H9 (cell line): Measurements from ENCODE around the gene KLHL10. TPM values are rescaled to one million over a fixed set of nuclear protein-coding genes. Genes with fewer than 3 reads are reported as not detected.

Experiments used
- DNase-seq: peaks from one replicate; pipeline ENCODE4 v3.0.0-alpha.2; 2017
- H2AFZ ChIP-seq: one replicate; pipeline ENCODE4 v1.6.1; 2013; ENCODE audit warnings: mild to moderate bottlenecking, low read length, control low read depth, moderate library complexity
- H2AK5ac ChIP-seq: 2 replicates; pipeline ENCODE4 v1.6.1; 2013; ENCODE audit warnings: low read length, control low read depth, mixed read lengths; ENCODE audit not compliant: insufficient read length
- H2BK120ac ChIP-seq: one replicate; pipeline ENCODE4 v1.6.1; 2013; ENCODE audit warnings: low read depth, mild to moderate bottlenecking, low read length, control low read depth, inconsistent platforms; ENCODE audit not compliant: poor library complexity, severe bottlenecking
- H2BK12ac ChIP-seq: 2 replicates; pipeline ENCODE4 v1.6.1; 2013; ENCODE audit warnings: low read length, control low read depth, mixed read lengths, low read depth; ENCODE audit not compliant: insufficient read length
- H2BK15ac ChIP-seq: 2 replicates; pipeline ENCODE4 v1.6.1; 2013; ENCODE audit warnings: low read depth, low read length, control low read depth
- H2BK20ac ChIP-seq: one replicate; pipeline ENCODE4 v1.6.1; 2013; ENCODE audit warnings: low read depth, mild to moderate bottlenecking, low read length, control low read depth, inconsistent platforms; ENCODE audit not compliant: poor library complexity, severe bottlenecking
- H2BK5ac ChIP-seq: 2 replicates; pipeline ENCODE4 v1.6.1; 2013; ENCODE audit warnings: low read length, control low read depth, mixed read lengths; ENCODE audit not compliant: insufficient read length
- H3K14ac ChIP-seq: 2 replicates; pipeline ENCODE4 v1.6.1; 2013; ENCODE audit warnings: low read length, control low read depth; ENCODE audit not compliant: insufficient read depth
- H3K18ac ChIP-seq: 2 replicates; pipeline ENCODE4 v1.6.1; 2013; ENCODE audit warnings: low read depth, mild to moderate bottlenecking, mixed read lengths, low read length, control low read depth; ENCODE audit not compliant: insufficient read length
- H3K23ac ChIP-seq: 2 replicates; pipeline ENCODE4 v1.6.1; 2013; ENCODE audit warnings: low read length, control low read depth, mixed read lengths, low read depth; ENCODE audit not compliant: insufficient read length
- H3K23me2 ChIP-seq: 2 replicates; pipeline ENCODE4 v1.6.1; 2013; ENCODE audit warnings: low read depth, mild to moderate bottlenecking, mixed read lengths, low read length, control low read depth; ENCODE audit not compliant: insufficient read length, poor library complexity, severe bottlenecking
- H3K27ac ChIP-seq: 2 replicates; pipeline ENCODE4 v1.5.1; 2013; ENCODE audit warnings: low read length, control low read depth, mixed read lengths, low read depth; ENCODE audit not compliant: insufficient read length
- H3K27me3 ChIP-seq: 2 replicates; pipeline ENCODE4 v1.6.1; 2013; ENCODE audit warnings: low read length, control low read depth, inconsistent platforms; ENCODE audit not compliant: insufficient read depth
- H3K4ac ChIP-seq: 2 replicates; pipeline ENCODE4 v1.6.1; 2013; ENCODE audit warnings: low read depth, mild to moderate bottlenecking, control low read depth, inconsistent platforms, low read length, moderate library complexity
- H3K4me1 ChIP-seq: 2 replicates; pipeline ENCODE4 v1.6.1; 2013; ENCODE audit warnings: low read length, control low read depth, inconsistent platforms; ENCODE audit not compliant: insufficient read depth
- H3K4me2 ChIP-seq: 2 replicates; pipeline ENCODE4 v1.6.1; 2013; ENCODE audit warnings: low read length, control low read depth, mixed read lengths; ENCODE audit not compliant: insufficient read length, insufficient read depth
- H3K56ac ChIP-seq: 2 replicates; pipeline ENCODE4 v1.6.1; 2013; ENCODE audit warnings: low read depth, mild to moderate bottlenecking, mixed read lengths, low read length, control low read depth; ENCODE audit not compliant: insufficient read length
- H3K79me1 ChIP-seq: 2 replicates; pipeline ENCODE4 v1.6.1; 2013; ENCODE audit warnings: low read depth, mild to moderate bottlenecking, moderate library complexity, low read length, control low read depth, inconsistent platforms; ENCODE audit not compliant: insufficient read depth, poor library complexity, severe bottlenecking
- H3K79me2 ChIP-seq: 2 replicates; pipeline ENCODE4 v1.6.1; 2013; ENCODE audit warnings: low read length, control low read depth, inconsistent platforms; ENCODE audit not compliant: insufficient read depth
- H3K9ac ChIP-seq: 2 replicates; pipeline ENCODE4 v1.6.1; 2013; ENCODE audit warnings: low read length, control low read depth, mixed read lengths; ENCODE audit not compliant: insufficient read length; ENCODE audit errors: extremely low read depth
- H3K9me3 ChIP-seq: one replicate; pipeline ENCODE4 v1.6.1; 2013; ENCODE audit warnings: low read depth, low read length, inconsistent platforms; ENCODE audit not compliant: control insufficient read depth
- H3T11ph ChIP-seq: one replicate; pipeline ENCODE4 v1.6.1; 2013; ENCODE audit warnings: mild to moderate bottlenecking, low read length, control low read depth, inconsistent platforms
- H4K20me1 ChIP-seq: one replicate; pipeline ENCODE4 v1.6.1; 2013; ENCODE audit not compliant: control insufficient read depth, insufficient read length, insufficient read depth
- H4K5ac ChIP-seq: 2 replicates; pipeline ENCODE4 v1.6.1; 2013; ENCODE audit warnings: low read depth, mild to moderate bottlenecking, mixed read lengths, low read length, control low read depth; ENCODE audit not compliant: insufficient read length
- H4K8ac ChIP-seq: replicated peaks from 2 replicates; pipeline ENCODE4 v1.6.1; 2013; ENCODE audit warnings: low read length, control low read depth, mixed read lengths, low read depth; ENCODE audit not compliant: insufficient read length
- H4K91ac ChIP-seq: 2 replicates; pipeline ENCODE4 v1.6.1; 2013; ENCODE audit warnings: low read depth, mild to moderate bottlenecking, moderate library complexity, mixed read lengths, low read length, control low read depth; ENCODE audit not compliant: insufficient read length
- H3K27ac Mint-ChIP-seq, 3 experiments: 2 replicates in 2 of 3; 3 replicates in 1 of 3; pipeline ENCODE4 v1.8.0; 2020 to 2021; ENCODE audit warnings: mixed read lengths in 3 of 3, mild to moderate bottlenecking in 1 of 3, moderate library complexity in 1 of 3
- H3K27me3 Mint-ChIP-seq: 2 replicates; pipeline ENCODE4 v1.8.0; 2021; ENCODE audit warnings: low read depth, mild to moderate bottlenecking, moderate library complexity, mixed read lengths
- H3K36me3 Mint-ChIP-seq, 3 experiments: 2 replicates in 2 of 3; 3 replicates in 1 of 3; pipeline ENCODE4 v1.8.0; 2020 to 2021; ENCODE audit warnings: low read depth in 3 of 3, mixed read lengths in 3 of 3; ENCODE audit not compliant: insufficient read depth in 1 of 3
- H3K4me1 Mint-ChIP-seq, 2 experiments: 2 replicates each; pipeline ENCODE4 v1.8.0; 2020; ENCODE audit warnings: mixed read lengths in 2 of 2
- H3K4me3 Mint-ChIP-seq, 2 experiments: 2 replicates in 1 of 2; 3 replicates in 1 of 2; pipeline ENCODE4 v1.8.0; 2020 to 2021; ENCODE audit warnings: mild to moderate bottlenecking in 2 of 2, mixed read lengths in 2 of 2, moderate library complexity in 1 of 2
- H3K9me3 Mint-ChIP-seq, 2 experiments: 2 replicates in 1 of 2; 3 replicates in 1 of 2; pipeline ENCODE4 v1.8.0; 2020; ENCODE audit warnings: mild to moderate bottlenecking in 2 of 2, mixed read lengths in 2 of 2, moderate library complexity in 1 of 2
- WGBS: extraction: QIAGEN DNeasy Blood & Tissue Kit; methylation state at CpG from one replicate; pipeline ENCODE4 v1.1.7; 2013; ENCODE audit warnings: missing lambda C conversion rate, low lambda C conversion rate, mixed read lengths; ENCODE audit not compliant: insufficient read length; ENCODE audit errors: extremely low coverage; 5-methylcytosine and 5-hydroxymethylcytosine counted together
- total RNA-seq: library from RNA; stranded (reverse); gene quantifications from 2 replicates; pipeline ENCODE4 v1.2.1, GENCODE V29; 2021
- TF ChIP-seq, protein P1 (sequence below): fragments of 200-600 bp; sonication (generic); conservative IDR thresholded peaks from 3 replicates; pipeline ENCODE4 v1.8.0; 2021; ENCODE audit warnings: antibody characterized with exemption, mild to moderate bottlenecking

The KLHL10 gene
- total RNA-seq, 1 experiment from 2014 or later, result 0.46 TPM

- Histone ChIP-seq H3K4me2 (no peak overlapping the region), H3K56ac (no peak overlapping the region), H4K8ac (no peak overlapping the region), H2BK120ac (no peak overlapping the region), H3K27ac (no peak overlapping the region), H2AFZ (no peak overlapping the region), H3K9ac (no peak overlapping the region), H3K27me3 (no peaks in the 10 kb centered on the region), H2BK5ac (no peak overlapping the region), H3K4me1 (no peaks in the 10 kb centered on the region), H3K79me1 (no peaks in the 10 kb centered on the region), H4K20me1 (no peaks in the 10 kb centered on the region), H4K91ac (no peak overlapping the region), H3K4ac (no peak overlapping the region), H3T11ph (no peak overlapping the region), H2BK12ac (no peak overlapping the region), H3K9me3 (no peaks in the 10 kb centered on the region), H2BK15ac (no peak overlapping the region), H3K18ac (no peak overlapping the region), H2BK20ac (no peak overlapping the region), H4K5ac (no peak overlapping the region), H3K14ac (no peak overlapping the region), H3K79me2 (no peaks in the 10 kb centered on the region), H3K23ac (no peak overlapping the region), H2AK5ac (no peak overlapping the region), H3K23me2 (no peaks in the 10 kb centered on the region)
- no peak for DNase-seq
- TF ChIP-seq, protein P1, sequence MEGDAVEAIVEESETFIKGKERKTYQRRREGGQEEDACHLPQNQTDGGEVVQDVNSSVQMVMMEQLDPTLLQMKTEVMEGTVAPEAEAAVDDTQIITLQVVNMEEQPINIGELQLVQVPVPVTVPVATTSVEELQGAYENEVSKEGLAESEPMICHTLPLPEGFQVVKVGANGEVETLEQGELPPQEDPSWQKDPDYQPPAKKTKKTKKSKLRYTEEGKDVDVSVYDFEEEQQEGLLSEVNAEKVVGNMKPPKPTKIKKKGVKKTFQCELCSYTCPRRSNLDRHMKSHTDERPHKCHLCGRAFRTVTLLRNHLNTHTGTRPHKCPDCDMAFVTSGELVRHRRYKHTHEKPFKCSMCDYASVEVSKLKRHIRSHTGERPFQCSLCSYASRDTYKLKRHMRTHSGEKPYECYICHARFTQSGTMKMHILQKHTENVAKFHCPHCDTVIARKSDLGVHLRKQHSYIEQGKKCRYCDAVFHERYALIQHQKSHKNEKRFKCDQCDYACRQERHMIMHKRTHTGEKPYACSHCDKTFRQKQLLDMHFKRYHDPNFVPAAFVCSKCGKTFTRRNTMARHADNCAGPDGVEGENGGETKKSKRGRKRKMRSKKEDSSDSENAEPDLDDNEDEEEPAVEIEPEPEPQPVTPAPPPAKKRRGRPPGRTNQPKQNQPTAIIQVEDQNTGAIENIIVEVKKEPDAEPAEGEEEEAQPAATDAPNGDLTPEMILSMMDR, result no peak
- H3K9me3 Mint-ChIP-seq, result no peaks in the 10 kb centered on the region
- WGBS, result no CpG with 5 or more reads among the region's 6 CpGs
- no peaks in the 10 kb centered on the region for H3K4me1 Mint-ChIP-seq
- H3K4me3 Mint-ChIP-seq, result no peak overlapping the region
- peak overlapping the region in 1 of 3 experiments; percentile 14; a peak in 2 of 7 replicates for H3K27ac Mint-ChIP-seq
- no peaks in the 10 kb centered on the region for H3K27me3 Mint-ChIP-seq
- no peaks in the 10 kb centered on the region; a peak in 2 of 7 replicates for H3K36me3 Mint-ChIP-seq
Measured at GRCh38 chr17:41844971-41845370, 7.3 kb downstream of the KLHL10 start.
